T-helper 1 cell (primary cell): ENCODE measurements around the gene KMT2D.

Experiments
- DNase-seq, 5 donors: peaks; one replicate each; pipeline ENCODE4 v3.0.0-alpha.2; 2012 to 2020

The KMT2D gene

DNA sequence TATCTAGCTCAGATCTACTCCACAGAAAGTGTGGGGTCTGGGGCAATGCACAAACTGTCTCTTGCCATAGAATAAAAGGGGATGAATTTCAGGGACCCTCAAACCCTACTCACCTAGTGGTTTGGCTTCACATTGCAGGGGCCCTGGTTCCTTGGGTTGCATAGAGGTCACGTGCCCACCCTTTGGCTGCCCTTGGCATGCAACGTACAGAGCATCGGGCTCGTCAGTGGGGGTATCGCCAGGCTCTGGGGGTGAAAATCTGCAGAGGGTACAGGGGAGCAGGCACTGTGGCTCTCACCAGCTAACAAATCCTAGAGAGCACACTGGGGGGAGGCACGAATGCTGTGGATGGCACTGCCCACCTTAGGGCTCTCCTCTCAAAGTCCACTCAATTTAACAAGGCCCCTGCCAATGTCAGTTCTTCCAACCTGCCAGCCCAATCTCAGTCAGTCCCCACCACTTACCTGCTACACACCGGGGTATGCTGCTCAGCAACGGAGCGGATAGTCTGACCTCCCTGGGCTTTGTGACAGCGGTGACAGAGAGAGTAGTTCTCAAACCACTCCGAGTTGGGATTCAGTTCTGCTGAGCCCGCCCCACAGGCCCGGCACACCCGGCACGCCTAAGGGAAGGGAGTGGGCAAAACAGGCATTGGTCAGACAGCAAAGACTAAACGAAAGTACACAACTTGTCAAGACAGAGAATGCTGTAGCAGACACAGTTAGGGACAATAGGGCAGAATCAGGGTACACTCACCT, 8.0 kb downstream of the KMT2D start:
- no peak for DNase-seq

GRCh38 chr12:49051777-49052438, 8.7 kb downstream of the KMT2D start:
- no peak for DNase-seq

- DNase-seq, result no peak
Measured at GRCh38 chr12:49051373-49051764, 9.2 kb downstream of the KMT2D start.

DNA sequence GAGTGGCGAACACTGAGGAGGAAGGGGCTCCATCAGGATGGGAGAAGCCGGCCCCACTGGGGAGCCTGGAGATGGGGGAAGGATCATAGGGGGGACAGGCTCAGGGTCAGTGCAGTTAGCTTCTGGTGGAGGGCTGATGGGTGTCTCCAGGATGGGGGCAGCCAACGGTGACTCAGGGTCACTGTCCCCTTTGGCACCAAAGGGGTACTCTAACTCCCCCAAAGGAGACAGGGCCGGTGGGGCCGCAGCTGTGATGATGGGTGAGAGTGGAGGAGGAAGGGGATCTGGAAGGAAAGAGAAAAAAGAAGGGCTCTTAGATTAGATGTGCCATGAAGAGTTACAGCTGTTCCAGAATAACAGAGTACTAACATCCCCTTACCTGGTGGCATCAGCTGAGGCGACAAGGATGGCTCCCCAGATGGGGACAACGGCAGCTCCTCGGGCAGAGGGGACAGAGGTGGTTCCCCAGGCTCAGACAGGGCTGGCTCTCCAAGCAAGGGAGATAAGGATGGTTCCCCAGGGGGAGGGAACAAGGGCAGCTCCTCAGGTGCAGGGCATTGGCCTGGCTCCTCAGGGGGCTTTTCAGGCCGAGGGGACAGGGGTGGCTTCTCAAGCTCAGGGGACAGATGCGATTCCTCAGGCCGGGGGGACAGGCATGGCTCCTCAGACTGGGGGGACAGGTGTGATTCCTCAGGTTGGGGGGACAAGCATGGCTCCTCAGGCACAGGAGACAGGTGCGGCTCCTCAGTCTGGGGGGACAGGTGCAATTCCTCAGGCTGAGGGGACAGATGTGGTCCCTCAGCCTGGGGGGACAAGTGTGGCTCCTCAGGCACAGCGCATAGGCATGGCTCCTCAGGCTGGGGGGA, 9.9 kb downstream of the KMT2D start:
- DNase-seq, result no peak

GRCh38 chr12:49049566-49050224, 10.9 kb downstream of the KMT2D start:
- DNase-seq, result no peak

GRCh38 chr12:49048953-49049352, 11.6 kb downstream of the KMT2D start:
- no peak for DNase-seq

DNA sequence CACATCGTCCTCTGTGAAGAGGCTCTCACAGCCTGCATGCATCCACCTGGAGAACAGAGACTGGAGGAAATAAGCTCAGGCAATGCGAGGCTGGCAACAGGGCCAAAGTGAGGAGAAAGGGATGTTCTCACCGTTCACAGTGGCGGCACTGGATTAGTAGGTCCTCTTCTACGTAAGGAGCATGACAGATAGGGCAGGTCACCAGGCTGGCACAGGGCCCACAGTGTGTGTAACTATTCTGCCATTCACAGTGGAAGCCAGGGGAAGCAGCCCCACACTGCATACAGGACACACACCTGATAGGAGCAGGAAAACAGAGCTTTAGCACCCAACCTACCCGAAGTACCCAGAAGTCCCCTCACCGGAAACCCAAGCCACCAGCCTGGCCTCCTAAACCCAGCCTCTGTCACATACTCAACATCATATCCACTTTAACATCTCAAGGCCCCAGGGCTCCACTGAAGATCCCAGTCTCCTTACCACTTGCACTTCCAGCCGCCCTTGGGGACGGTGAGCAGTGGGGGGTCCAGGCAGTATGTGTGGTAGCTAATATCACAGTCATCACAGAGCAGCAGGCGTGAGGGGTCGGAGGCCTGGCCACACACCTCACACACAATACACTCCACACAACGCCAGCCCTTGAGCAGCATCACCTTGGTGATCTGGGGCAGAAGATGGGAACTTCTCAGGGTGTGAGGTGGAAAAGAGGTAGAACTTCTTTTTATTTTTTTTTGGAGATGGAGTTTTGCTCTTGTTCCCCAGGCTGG, 14.3 kb downstream of the KMT2D start:
- no peak for DNase-seq

DNA sequence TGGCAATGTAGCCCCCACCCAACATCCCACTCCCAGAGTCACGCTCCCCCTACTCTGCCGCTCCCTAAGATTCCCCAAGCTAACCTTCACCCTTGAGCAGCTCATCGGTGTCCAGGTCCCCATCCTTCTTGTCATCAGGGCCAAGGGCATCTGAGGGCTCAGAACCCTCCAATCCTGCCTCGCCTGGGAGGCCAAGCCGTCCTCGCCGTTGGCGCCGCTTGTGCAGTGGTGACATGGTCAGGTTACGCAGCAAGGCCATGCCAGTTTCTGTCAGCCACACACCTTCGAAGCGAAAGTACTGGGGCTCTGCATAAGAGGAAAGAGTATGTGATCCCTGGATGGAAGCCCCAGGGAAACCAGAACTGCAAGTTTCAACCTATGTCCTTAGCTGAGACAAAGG, 15.9 kb downstream of the KMT2D start:
- DNase-seq, result no peak

GRCh38 chr12:49043856-49044258, 16.7 kb downstream of the KMT2D start:
- DNase-seq, result peak; percentile 59 to 82 (median 71)

DNA sequence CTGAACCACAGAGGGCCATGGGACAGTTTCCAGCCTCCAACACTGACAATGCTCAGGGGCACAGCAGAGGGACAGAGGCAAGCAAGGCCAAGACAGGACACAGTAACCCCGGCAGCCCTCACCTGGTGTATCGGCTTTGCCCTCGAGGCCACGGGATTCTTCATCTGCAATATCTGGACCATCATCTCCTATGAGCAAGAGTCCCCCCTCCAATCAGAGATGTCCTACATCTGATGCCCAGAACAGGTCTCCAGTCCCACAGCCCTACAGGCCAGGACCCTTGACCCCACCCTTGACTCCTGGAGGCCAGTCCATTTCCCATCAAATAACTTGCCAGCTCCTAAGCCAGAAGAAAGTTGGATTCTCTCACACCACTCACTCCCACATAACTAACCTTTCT, 17.4 kb downstream of the KMT2D start:
- DNase-seq, result no peak

- no peak for DNase-seq
Measured at GRCh38 chr12:49041881-49042484, 18.6 kb downstream of the KMT2D start.

GRCh38 chr12:49041036-49041880, 19.3 kb downstream of the KMT2D start:
- DNase-seq, result no peak

DNA sequence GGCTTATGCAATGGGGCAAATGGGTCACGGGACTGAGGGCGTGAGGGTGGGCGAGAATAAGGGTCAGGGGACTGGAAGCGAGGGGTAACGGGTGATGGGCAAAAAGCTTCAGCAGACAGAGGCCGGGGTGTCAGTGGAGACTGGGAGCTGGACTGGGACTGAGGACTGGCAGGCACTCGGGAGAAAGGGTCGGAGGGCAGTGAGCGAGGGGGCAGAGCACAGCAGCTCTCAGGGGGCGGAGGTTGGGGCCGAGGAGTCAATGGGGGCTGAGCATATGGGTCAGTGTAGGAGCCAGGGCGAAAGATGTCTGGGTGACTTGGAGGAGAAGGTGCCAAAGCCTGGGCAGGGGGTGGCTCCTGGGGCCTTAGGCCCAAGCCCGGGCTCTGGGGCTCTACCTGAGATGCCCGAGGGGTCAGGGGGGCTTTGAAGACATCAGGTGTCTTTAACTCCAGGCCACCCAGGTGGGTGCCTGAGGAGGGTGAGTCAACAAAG, 20.2 kb downstream of the KMT2D start:
- no peak for DNase-seq

GRCh38 chr12:49039421-49040363, 20.9 kb downstream of the KMT2D start:
- no peak for DNase-seq

- DNase-seq, result no peak
Measured at GRCh38 chr12:49038291-49038955, 22.2 kb downstream of the KMT2D start.

DNA sequence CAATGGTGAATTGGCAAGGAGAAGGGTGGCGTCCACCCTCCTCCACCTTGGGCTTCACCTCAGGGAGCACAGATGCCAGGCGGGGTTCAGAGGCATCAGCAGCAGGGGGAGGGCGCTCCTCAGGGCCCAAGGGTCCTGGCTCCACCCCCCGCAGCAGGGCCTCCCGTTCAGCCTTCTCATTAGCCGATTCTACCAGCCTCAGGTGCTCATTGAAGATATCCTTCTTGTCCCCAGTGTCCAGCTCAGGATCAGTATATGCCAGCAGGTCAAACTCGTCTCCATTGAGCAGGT, 22.7 kb downstream of the KMT2D start:
- DNase-seq, result no peak

DNA sequence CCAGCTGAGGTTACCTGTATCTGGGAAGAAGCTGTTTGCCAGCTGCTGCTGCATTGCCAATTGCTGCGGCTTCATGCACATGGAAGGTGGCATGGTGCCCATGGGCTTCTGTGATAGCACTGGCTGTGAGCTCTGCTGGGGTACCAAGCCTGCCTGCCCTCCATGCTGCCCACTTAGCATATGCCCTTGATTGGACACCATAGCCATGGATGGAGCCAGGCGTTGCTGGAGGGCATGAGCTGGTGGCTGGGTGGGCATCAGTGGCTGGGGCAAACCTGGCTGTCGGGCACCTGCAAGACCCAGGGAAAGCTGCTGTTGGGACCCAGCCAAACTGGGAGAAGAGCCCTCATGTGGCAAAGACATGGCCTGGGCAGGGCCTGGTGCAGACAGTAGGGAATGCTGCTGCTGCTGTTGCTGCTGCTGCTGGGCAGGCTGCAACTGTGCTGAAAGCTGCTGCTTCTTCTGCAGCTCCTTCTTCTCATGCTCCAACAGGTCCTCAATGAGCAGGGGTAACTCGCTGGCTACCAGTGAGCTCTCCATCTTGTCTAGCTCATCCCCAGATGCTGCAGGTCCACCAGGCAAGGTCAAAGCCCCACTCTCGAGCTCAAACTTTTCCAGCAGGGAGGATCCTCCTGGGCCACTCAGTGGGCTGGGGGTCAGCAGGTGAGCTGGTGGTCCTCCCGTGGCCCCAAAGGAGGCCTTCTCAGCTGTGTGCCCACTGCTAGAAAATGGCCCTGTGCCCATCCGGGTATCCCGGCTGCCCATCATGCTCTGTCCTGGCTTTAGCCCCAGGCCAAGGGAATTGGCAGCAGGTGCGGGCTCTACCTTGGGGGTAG, 23.3 kb downstream of the KMT2D start:
- DNase-seq, result no peak

DNA sequence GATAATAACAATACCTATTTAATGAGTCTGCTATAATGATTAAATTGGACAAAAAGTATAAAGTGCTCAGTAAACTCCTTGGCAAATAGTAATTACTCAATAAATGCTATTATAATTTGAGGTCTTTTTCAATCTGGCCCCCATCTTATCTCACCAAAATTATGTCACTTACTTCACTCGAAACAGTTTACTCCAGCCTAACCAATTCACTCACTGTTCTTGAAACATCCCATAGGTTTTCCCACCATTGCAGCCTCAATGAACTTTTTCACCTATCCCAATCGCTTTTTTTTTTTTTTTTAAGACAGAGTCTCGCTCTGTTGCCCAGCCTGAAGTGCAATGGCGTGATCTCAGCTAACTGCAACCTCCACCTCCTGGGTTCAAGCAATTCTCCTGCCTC, 24.6 kb downstream of the KMT2D start:
- no peak for DNase-seq
